OCI-LY7 (cell line): ENCODE measurements around the gene PVALEF. TPM values are rescaled to one million over a fixed set of nuclear protein-coding genes. Genes with fewer than 3 reads are reported as not detected.

Experiments
- BruUV-seq: library from RNA; stranded (reverse); fragments of 400-500 nt; replicated peaks from 2 replicates; lab custom pipeline; 2021; lab: Mats Ljungman, UMichigan
- CTCF ChIA-PET: fragments of 300-600 bp; sonication (Branson Sonifier 250); formaldehyde crosslinking; loops from one replicate; lab custom pipeline; 2022; ENCODE audit warnings: antibody characterized with exemption; ENCODE audit not compliant: unreplicated experiment; lab: Charles Lee
- POLR2A ChIA-PET: fragments of 300-600 bp; sonication (Branson Sonifier 250); formaldehyde crosslinking; loops from one replicate; lab custom pipeline; 2022; ENCODE audit warnings: antibody characterized with exemption; lab: Charles Lee
- DNase-seq: peaks from one replicate; pipeline ENCODE4 v3.0.0-alpha.2; 2015; ENCODE audit warnings: low spot score
- H2AFZ ChIP-seq: fragments of 200-600 bp; sonication (generic), shearing (Covaris generic); 2 replicates; pipeline ENCODE4 v1.6.1; 2014; ENCODE audit warnings: mild to moderate bottlenecking, antibody characterized with exemption, low read length, moderate library complexity
- H3K27ac ChIP-seq: fragments of 200-600 bp; sonication (generic); 2 replicates; pipeline ENCODE4 v1.5.1; 2014; ENCODE audit warnings: mixed run types, low read depth, mild to moderate bottlenecking, moderate library complexity, low read length, inconsistent platforms; ENCODE audit not compliant: poor library complexity, severe bottlenecking
- H3K36me3 ChIP-seq: fragments of 200-600 bp; sonication (generic); 2 replicates; pipeline ENCODE4 v1.6.1; 2014; ENCODE audit warnings: mild to moderate bottlenecking, antibody characterized with exemption, low read length, moderate library complexity, mixed read lengths; ENCODE audit not compliant: insufficient read depth
- H3K4me1 ChIP-seq: fragments of 200-600 bp; sonication (generic); 2 replicates; pipeline ENCODE4 v1.5.1; 2014; ENCODE audit warnings: mild to moderate bottlenecking, low read length; ENCODE audit not compliant: insufficient read depth, poor library complexity, severe bottlenecking
- H3K4me2 ChIP-seq: fragments of 200-600 bp; sonication (generic); 2 replicates; pipeline ENCODE4 v1.6.1; 2014; ENCODE audit warnings: mild to moderate bottlenecking, low read length
- H3K4me3 ChIP-seq: fragments of 200-600 bp; sonication (generic); 2 replicates; pipeline ENCODE4 v1.5.1; 2014; ENCODE audit warnings: mild to moderate bottlenecking, low read depth, low read length; ENCODE audit not compliant: poor library complexity, severe bottlenecking
- H3K79me2 ChIP-seq: fragments of 200-600 bp; sonication (generic); 2 replicates; pipeline ENCODE4 v1.6.1; 2016; ENCODE audit warnings: low read depth, mild to moderate bottlenecking, low read length, moderate library complexity, mixed read lengths; ENCODE audit not compliant: insufficient read depth
- H3K9me2 ChIP-seq: fragments of 200-600 bp; sonication (generic); 2 replicates; pipeline ENCODE4 v1.6.1; 2016; ENCODE audit warnings: mild to moderate bottlenecking, low read length, mixed read lengths; ENCODE audit not compliant: insufficient read depth
- H3K9me3 ChIP-seq: fragments of 200-600 bp; sonication (generic); 2 replicates; pipeline ENCODE4 v1.6.1; 2014; ENCODE audit warnings: mild to moderate bottlenecking, mixed run types, low read length, mixed read lengths
- H4K20me1 ChIP-seq: fragments of 200-600 bp; sonication (generic); 2 replicates; pipeline ENCODE4 v1.6.1; 2014; ENCODE audit warnings: mild to moderate bottlenecking, antibody characterized with exemption, low read length, moderate library complexity, mixed read lengths; ENCODE audit not compliant: insufficient read depth
- EZH2phosphoT487 ChIP-seq: fragments of 200-600 bp; sonication (generic); IDR thresholded peaks from 2 replicates; pipeline ENCODE4 v1.6.1; 2018; ENCODE audit warnings: low read depth, borderline replicate concordance, mild to moderate bottlenecking, mixed run types, antibody characterized with exemption, low read length, moderate library complexity, mixed read lengths
- intact Hi-C: fragments of 100-400 bp; cut with micrococcal nuclease; formaldehyde crosslinking; loops from one replicate; pipeline ENCODE4 v1.10.0; 2022; ENCODE audit not compliant: unreplicated experiment
- total RNA-seq, 2 experiments: library from RNA; depleted of rRNA in 1 of 2; stranded (reverse); fragments of >200 nt in 1 of 2; shearing (Covaris generic) in 1 of 2; gene quantifications; 2 replicates each; pipeline ENCODE4 v1.2.3, GENCODE V29; 2014 to 2022
- TF ChIP-seq, protein P1 (sequence below): fragments of 200-600 bp; sonication (generic); conservative IDR thresholded peaks from 2 replicates; pipeline ENCODE4 v1.5.1; 2014; ENCODE audit warnings: mild to moderate bottlenecking, antibody characterized with exemption, low read length, moderate library complexity, mixed read lengths

PVALEF gene
- total RNA-seq, 2 experiments from 2014 or later = not detected

GRCh38 chr17:81142301-81143199 lies 22.8 kb upstream of the PVALEF start:
- H3K9me2 ChIP-seq = no peaks in the 10 kb centered on the region
- H3K4me3 ChIP-seq = no peak overlapping the region
- DNase-seq = peak; percentile 81
- BruUV-seq = no TSS peak
- intact Hi-C loops = loop anchor here (1.0 to 5.0 kb wide), 4 partner anchors 59 to 340 kb away; no protein-coding TSS in a partner anchor
- no peak overlapping the region for H3K4me2 ChIP-seq
- H4K20me1 ChIP-seq = no peaks in the 10 kb centered on the region
- ChIA-PET POLR2A (no interaction called here), CTCF (interaction anchor here (1.0 kb wide), 1 partner anchor 98 kb away, joined by 7 read pairs; no protein-coding TSS in a partner anchor)
- no peaks in the 10 kb centered on the region for H3K4me1 ChIP-seq
- TF ChIP-seq, protein P1, sequence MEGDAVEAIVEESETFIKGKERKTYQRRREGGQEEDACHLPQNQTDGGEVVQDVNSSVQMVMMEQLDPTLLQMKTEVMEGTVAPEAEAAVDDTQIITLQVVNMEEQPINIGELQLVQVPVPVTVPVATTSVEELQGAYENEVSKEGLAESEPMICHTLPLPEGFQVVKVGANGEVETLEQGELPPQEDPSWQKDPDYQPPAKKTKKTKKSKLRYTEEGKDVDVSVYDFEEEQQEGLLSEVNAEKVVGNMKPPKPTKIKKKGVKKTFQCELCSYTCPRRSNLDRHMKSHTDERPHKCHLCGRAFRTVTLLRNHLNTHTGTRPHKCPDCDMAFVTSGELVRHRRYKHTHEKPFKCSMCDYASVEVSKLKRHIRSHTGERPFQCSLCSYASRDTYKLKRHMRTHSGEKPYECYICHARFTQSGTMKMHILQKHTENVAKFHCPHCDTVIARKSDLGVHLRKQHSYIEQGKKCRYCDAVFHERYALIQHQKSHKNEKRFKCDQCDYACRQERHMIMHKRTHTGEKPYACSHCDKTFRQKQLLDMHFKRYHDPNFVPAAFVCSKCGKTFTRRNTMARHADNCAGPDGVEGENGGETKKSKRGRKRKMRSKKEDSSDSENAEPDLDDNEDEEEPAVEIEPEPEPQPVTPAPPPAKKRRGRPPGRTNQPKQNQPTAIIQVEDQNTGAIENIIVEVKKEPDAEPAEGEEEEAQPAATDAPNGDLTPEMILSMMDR = peak; percentile 83
- no peak for TF ChIP-seq EZH2phosphoT487
- no peak overlapping the region for H2AFZ ChIP-seq
- no peaks in the 10 kb centered on the region for H3K9me3 ChIP-seq
- no peak overlapping the region for H3K27ac ChIP-seq
- H3K36me3 ChIP-seq = no peaks in the 10 kb centered on the region
- H3K79me2 ChIP-seq = no peaks in the 10 kb centered on the region

DNA sequence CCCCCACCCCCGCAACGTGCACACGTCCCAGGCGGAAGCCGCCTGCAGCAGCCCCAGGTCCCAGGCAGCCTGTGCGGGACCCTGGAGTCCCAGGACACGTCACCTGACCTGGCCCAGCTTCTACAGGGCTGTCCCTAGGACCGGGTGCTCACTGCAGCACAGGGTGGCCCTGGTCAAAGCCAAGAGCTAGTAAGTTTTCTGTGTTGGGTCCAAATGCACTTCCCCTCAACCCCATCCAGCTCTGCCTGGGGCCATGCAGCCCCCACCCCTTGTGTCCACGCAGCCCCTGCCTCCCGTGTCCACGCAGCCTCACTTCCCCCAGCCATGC lies 22.1 kb upstream of the PVALEF start:
- no peaks in the 10 kb centered on the region for H4K20me1 ChIP-seq
- ChIA-PET POLR2A (no interaction called here), CTCF (interaction anchor here (1.0 kb wide), 1 partner anchor 97 kb away, joined by 7 read pairs; no protein-coding TSS in a partner anchor)
- H3K36me3 ChIP-seq = no peaks in the 10 kb centered on the region
- no peaks in the 10 kb centered on the region for H3K9me2 ChIP-seq
- no peak overlapping the region for H3K27ac ChIP-seq
- H2AFZ ChIP-seq = no peak overlapping the region
- intact Hi-C loops = loop anchor here (5.0 kb wide), 1 partner anchor 339 kb away; no protein-coding TSS in a partner anchor
- no peaks in the 10 kb centered on the region for H3K9me3 ChIP-seq
- no TSS peak for BruUV-seq
- H3K4me2 ChIP-seq = no peak overlapping the region
- H3K4me3 ChIP-seq = no peak overlapping the region
- TF ChIP-seq EZH2phosphoT487 = no peak
- TF ChIP-seq, protein P1 = no peak
- no peaks in the 10 kb centered on the region for H3K79me2 ChIP-seq
- no peak for DNase-seq
- no peaks in the 10 kb centered on the region for H3K4me1 ChIP-seq
